ENCODE measurements around the gene OGFOD2. TPM values are rescaled to one million over a fixed set of nuclear protein-coding genes. Genes with fewer than 3 reads are reported as not detected.

The OGFOD2 gene
- total RNA-seq, 1 donor from 2014 or later: 18.1 TPM

DNA sequence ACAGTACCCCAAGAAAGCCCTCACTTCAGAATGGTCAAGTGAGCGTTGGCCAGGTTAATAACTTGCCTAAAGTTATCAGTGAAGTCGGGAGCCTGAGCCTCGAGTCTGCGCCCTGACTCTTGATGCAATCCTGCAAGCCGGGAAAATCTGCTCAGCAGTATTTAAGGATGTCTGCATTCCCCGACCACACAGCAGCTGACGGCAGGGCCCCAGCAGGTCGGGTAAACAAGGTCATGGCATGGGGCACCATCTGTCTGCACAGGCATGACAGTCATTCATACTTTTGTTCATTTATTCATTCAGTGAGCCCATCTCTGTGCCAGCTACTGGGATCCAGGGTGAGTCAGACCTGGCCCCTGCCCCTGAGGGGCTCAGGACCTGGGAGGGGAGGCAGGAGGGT lies 19.9 kb upstream of the OGFOD2 start:
- no peaks in the 10 kb centered on the region for H3K27me3 Mint-ChIP-seq (ENCODE audit: low read depth)
- H3K4me1 Mint-ChIP-seq: no peaks in the 10 kb centered on the region

DNA sequence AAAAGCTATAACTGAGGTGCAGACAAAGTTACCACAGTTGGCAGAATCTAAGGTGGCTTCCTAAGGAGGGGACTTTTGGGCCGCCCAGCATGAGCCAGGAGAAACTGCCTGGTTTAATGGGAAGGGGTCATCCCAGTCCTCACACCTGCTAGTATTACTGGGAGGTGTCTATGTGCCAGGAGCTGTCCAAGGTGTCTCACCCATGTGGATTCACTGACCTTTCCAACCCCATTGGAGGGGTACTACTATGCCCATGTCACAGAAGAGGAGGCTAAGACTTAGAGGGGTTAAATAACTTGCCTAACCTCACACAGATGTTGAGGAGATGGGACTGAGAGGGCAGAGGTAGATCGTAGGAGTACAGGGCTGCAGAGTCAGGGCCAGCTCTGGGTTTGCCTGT lies 19.0 kb upstream of the OGFOD2 start:
- Mint-ChIP-seq H3K9me3 (no peaks in the 10 kb centered on the region), H3K36me3 (ENCODE audit: low read depth) (no peaks in the 10 kb centered on the region), H3K27ac (ENCODE audit: unreplicated experiment) (no peak overlapping the region), H3K4me1 (no peaks in the 10 kb centered on the region), H3K4me3 (no peak overlapping the region), H3K27me3 (ENCODE audit: low read depth) (no peaks in the 10 kb centered on the region)
- no peak for DNase-seq (ENCODE audit: low read depth, low spot score)
- TF ChIP-seq, protein P1, sequence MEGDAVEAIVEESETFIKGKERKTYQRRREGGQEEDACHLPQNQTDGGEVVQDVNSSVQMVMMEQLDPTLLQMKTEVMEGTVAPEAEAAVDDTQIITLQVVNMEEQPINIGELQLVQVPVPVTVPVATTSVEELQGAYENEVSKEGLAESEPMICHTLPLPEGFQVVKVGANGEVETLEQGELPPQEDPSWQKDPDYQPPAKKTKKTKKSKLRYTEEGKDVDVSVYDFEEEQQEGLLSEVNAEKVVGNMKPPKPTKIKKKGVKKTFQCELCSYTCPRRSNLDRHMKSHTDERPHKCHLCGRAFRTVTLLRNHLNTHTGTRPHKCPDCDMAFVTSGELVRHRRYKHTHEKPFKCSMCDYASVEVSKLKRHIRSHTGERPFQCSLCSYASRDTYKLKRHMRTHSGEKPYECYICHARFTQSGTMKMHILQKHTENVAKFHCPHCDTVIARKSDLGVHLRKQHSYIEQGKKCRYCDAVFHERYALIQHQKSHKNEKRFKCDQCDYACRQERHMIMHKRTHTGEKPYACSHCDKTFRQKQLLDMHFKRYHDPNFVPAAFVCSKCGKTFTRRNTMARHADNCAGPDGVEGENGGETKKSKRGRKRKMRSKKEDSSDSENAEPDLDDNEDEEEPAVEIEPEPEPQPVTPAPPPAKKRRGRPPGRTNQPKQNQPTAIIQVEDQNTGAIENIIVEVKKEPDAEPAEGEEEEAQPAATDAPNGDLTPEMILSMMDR (conservative IDR thresholded peaks at IDR 0.05): no peak

More for the DNA sequence above, 19.9 kb upstream of the OGFOD2 start:
- H3K36me3 Mint-ChIP-seq (ENCODE audit: low read depth): no peaks in the 10 kb centered on the region
- no peak overlapping the region for H3K27ac Mint-ChIP-seq (ENCODE audit: unreplicated experiment)
- H3K4me3 Mint-ChIP-seq: no peak overlapping the region
- no peak for DNase-seq (ENCODE audit: low read depth, low spot score)
- H3K9me3 Mint-ChIP-seq: no peaks in the 10 kb centered on the region
- TF ChIP-seq, protein P1 (conservative IDR thresholded peaks at IDR 0.05): no peak

DNA sequence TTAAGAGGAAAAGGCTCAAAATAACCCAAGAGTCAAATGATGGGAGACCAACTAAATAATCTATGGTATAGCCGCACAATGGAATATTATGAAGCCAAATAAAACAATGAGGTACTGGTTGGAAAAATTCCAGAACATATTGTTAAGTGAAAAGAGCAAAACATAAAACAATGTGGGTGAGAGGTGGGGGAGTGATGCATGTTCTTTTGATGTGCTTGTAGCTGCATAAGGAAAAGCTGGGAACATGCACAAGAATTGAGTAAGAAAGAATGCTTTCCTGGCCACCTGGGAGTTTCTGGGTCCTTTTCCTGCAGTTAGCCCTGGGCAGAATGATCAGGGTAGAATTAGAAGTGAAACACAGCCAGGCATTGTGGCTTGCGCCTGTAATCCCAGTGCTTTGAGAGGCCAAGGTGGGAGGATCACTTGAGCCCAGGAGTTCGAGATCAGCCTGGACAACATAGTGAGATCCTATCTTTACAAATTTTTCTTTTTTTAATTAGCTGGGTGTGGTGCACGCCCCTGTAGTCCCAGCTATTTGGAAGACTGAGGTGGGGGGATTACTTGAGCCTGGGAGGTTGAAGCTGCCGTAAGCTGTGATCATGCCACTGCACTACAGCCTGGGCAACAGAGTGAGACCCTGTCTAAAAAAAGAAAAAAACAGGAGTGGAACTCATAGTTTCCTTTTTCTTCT lies 16.7 kb upstream of the OGFOD2 start:
- H3K4me1 Mint-ChIP-seq: no peaks in the 10 kb centered on the region
- TF ChIP-seq, protein P1 (conservative IDR thresholded peaks at IDR 0.05): no peak
- no peaks in the 10 kb centered on the region for H3K27me3 Mint-ChIP-seq (ENCODE audit: low read depth)
- H3K9me3 Mint-ChIP-seq: no peaks in the 10 kb centered on the region
- H3K36me3 Mint-ChIP-seq (ENCODE audit: low read depth): no peaks in the 10 kb centered on the region
- no peak overlapping the region for H3K27ac Mint-ChIP-seq (ENCODE audit: unreplicated experiment)
- no peak for DNase-seq (ENCODE audit: low read depth, low spot score)
- no peak overlapping the region for H3K4me3 Mint-ChIP-seq

DNA sequence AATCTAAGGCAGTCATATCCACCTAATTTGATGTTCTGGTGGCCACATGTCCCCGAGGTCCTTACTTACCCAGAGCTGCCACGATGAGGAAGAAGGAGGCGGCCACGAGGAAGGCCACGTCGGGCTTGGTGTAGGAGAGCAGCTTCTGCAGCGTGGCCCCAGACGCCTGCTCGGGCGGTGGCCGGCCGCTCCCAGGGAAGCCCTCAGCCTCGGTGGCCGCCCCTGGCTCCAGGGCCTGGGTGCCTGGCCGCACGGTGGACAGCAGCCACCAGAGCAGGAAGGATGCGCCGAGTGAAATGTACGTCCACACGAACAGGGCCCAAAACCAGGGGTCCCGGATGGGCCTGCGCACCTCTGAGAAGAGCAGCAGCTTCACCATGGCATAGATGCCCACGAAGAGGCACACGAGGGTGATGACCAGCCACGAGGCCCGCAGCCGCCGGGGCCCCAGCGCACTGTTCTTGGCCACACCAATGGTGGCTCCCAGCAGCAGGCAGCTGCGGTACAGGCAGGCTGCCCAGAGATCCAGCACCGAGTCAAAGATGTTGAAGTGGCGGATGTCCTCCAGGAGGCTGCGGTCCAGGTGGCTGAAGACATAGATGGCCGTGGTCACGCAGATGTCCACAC lies 15.4 kb upstream of the OGFOD2 start:
- no peak for DNase-seq (ENCODE audit: low read depth, low spot score)
- TF ChIP-seq, protein P1 (conservative IDR thresholded peaks at IDR 0.05): no peak
- Mint-ChIP-seq H3K4me3 (no peak overlapping the region), H3K27me3 (ENCODE audit: low read depth) (no peaks in the 10 kb centered on the region), H3K9me3 (no peaks in the 10 kb centered on the region), H3K27ac (ENCODE audit: unreplicated experiment) (no peak overlapping the region), H3K36me3 (ENCODE audit: low read depth) (no peaks in the 10 kb centered on the region), H3K4me1 (peaks cover 2% of the 10 kb centered on the region)

DNA sequence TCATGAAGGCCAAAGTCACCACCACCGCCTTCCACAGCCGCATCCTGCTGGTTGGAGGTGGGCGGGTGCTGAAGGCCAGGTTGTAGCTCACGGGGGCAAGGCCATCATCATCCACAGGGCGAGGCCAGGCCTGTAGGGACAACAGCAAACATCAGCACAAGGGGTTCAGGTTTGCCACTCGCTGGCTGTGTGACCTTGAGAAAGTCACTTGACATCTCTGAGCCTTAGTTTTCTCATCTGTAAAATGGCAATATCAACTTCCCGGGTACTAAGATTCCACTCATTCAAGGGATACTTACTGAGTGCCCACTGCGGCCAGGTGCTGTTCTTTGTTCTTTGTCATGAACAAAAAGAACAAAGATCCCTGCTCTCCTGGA lies 14.9 kb upstream of the OGFOD2 start:
- H3K9me3 Mint-ChIP-seq: no peaks in the 10 kb centered on the region
- TF ChIP-seq, protein P1 (conservative IDR thresholded peaks at IDR 0.05): no peak
- no peak overlapping the region for H3K4me3 Mint-ChIP-seq
- H3K4me1 Mint-ChIP-seq: peaks cover 6% of the 10 kb centered on the region
- H3K27me3 Mint-ChIP-seq (ENCODE audit: low read depth): no peaks in the 10 kb centered on the region
- no peak for DNase-seq (ENCODE audit: low read depth, low spot score)
- no peaks in the 10 kb centered on the region for H3K36me3 Mint-ChIP-seq (ENCODE audit: low read depth)
- no peak overlapping the region for H3K27ac Mint-ChIP-seq (ENCODE audit: unreplicated experiment)
